Measurements from ENCODE around the gene ZNF408. TPM values are rescaled to one million over a fixed set of nuclear protein-coding genes. Genes with fewer than 3 reads are reported as not detected.

ZNF408 gene
- polyA plus RNA-seq, 3 donors, result 7.5 to 11.3 (median 11.1) TPM

DNA sequence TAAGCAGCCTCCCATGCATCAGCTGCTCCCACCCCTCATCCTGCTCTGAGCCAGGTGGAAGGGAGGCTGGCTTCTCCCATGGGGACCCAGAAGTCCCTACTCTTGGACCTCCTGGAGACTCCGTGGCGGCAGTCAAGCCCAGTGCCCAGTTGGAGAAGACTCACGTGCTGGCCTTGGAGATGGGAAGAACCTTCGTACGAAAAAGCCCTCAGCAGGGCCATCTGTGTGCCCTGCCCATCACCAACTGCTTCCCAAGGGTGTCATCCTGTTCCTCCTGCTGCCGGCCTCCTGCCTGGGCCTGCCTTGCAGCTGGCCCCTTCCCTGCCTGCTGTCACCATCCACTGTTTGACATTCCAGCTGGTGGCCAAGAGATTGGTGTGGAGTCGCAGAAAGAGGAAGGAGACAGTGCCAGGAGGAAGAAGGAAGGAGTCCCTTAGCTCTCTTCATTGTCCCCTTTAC lies 28.4 kb upstream of the ZNF408 start:
- DNase-seq (ENCODE audit: extremely low read depth in 1 of 11, low read depth in 9 of 11, low spot score in 4 of 11), result no peak

GRCh38 chr11:46673713-46674462 lies 26.9 kb upstream of the ZNF408 start:
- DNase-seq (ENCODE audit: extremely low read depth in 1 of 11, low read depth in 9 of 11, low spot score in 4 of 11), result no peak

DNA sequence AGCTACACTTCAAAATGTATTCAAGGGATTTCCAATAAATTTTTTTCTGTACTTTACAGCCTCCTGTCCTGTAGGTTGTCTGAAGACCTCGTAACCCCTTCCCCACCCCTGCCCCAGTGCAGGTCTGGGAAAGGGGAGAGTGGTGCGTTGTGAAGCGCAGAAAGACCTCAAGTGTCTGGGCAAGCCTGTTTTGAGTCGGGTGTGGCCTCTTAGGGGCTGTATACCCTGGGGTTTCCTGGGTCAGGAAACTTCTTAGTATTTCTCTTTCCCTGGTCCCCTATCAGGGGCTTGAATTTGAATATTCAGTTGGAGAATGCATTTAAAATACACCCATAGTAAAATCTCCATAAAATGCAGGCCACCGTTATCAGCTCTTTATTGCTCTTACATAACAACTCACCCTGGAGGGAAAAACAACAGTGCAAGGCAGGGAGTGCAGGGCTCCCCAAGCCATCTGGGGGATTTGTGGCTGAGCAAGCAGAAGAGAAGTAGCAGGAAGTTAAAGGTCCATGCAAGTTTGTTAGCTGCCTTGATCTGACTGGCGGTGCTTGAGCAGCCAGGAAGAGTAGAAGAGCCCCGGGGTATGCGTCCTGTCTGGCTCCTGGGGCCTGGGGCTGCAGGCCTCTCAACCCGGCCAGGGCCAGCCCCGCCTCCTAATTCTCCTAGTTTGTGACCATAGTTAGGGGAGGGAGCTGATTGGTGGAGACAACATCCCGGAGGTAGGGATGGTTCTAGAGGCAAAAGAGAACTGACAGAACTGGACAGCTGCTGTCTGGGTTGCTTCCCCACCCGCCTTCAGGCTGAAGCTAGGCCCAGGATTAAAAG lies 26.2 kb upstream of the ZNF408 start:
- DNase-seq (ENCODE audit: extremely low read depth in 1 of 11, low read depth in 9 of 11, low spot score in 4 of 11), result no peak

DNA sequence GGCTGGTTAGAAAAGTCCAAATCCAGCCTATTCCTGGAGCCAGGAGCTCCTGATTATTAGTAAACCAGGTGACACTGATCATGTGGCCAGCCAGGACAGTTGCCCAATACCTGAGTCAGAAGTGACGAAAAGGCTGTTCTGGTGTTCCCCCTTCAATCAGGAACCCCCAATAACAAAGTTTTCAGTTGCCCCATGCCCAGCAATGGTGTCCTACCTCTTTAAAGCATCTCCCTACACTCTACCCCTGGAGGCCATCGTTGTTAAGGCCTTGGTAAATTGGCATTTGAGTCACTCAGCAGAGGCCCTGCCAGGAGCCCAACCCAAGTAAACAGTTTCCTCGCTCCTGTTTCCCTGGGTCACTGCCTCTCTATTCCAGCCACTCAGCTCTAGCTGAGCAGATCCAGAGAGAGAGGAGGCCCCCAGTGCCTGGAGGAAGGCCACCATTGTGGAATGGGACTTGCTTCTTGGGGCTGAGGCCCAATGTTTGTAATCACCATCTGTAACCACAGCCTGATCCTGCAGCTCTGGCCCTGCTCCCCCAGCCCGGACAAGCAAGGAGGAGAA lies 25.5 kb upstream of the ZNF408 start:
- no peak for DNase-seq (ENCODE audit: extremely low read depth in 1 of 11, low read depth in 9 of 11, low spot score in 4 of 11)

GRCh38 chr11:46675949-46676348 lies 24.9 kb upstream of the ZNF408 start:
- DNase-seq (ENCODE audit: extremely low read depth in 1 of 11, low read depth in 9 of 11, low spot score in 4 of 11), result no peak

GRCh38 chr11:46676436-46677158 lies 24.2 kb upstream of the ZNF408 start:
- no peak for DNase-seq (ENCODE audit: extremely low read depth in 1 of 11, low read depth in 9 of 11, low spot score in 4 of 11)

- no peak for DNase-seq (ENCODE audit: extremely low read depth in 1 of 11, low read depth in 9 of 11, low spot score in 4 of 11)
Measured at GRCh38 chr11:46677169-46677568, 23.7 kb upstream of the ZNF408 start.

DNA sequence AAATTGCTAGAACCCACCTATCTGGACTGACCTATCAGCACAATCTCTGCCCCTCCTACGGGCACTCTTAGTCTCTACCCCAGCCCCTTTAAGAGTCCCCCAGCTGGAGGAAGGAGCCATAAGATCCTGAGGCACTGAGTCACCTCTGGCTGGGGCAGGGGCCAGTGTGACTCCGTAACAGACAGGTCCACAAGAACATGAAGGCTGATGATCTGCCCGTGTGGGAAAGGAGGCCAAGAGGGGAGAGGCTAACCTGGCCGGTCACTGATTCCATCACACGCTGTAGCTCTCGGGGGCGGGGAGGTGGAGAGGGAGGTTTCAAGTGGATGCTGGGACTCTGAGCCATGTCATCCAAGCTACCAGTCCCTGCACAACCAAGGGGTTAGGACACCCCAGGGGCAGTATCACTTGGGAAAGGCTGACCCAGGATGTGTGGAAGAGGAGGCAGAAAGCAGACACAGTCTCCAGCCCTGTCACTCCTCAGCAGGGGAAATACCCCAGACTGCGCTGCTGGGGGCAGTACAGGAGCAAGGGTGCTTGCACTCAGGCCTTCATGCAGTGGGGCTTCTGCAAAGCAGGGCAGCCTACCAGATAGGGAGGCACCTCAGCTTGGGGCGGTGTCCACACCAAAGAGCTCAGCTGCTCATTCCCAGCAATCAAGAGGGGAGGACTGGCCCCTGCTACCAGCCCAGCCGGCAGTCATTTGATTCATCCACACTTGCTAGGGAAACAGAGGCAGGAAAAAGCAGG lies 22.7 kb upstream of the ZNF408 start:
- DNase-seq (ENCODE audit: extremely low read depth in 1 of 11, low read depth in 9 of 11, low spot score in 4 of 11), result no peak

- no peak for DNase-seq (ENCODE audit: extremely low read depth in 1 of 11, low read depth in 9 of 11, low spot score in 4 of 11)
Measured at GRCh38 chr11:46678741-46679130, 22.1 kb upstream of the ZNF408 start.

DNA sequence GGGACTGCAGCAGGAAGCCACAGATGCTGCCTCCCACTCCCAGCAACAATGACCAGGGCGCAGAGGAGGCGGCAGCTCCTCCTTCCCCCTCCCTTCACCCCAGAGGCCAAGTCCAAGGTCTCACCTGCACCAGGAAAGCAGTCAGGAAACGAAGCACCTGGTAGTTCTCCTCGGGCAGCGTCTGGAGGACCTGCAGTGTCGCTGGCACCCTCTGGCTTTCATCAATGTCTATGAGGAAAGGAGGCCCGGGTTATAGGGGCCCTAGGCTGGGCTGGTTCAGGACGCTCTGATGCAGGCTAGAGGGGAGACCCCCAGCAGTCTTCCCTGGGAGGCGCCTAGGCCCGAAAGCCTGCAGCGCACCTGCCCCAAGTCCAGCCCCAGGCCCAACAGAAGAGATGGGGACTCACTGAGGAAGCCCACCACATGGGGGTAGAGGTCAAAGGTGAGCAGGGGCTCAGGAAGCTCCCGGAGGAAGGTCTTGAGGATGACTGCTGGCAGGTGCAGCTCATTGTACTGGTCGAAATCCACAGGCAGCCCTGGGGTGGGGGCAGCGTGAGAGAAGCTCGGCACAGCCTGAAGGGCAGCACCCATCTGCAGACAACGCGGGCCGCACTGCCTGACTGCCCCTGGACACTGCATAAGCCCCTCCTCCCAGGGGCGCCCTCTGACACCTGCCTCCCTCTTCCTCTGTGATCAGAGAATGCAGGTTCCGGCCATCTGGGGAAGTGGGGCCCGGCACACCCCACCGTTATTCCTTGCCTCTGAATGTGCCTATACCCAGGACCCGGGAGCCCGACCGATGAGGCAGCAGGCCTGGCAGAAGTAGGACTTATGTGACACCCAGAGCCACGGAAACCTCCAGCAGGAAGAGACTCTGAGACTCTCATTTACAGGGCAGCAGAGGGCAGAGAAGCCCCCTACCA lies 21.3 kb upstream of the ZNF408 start:
- DNase-seq (ENCODE audit: extremely low read depth in 1 of 11, low read depth in 9 of 11, low spot score in 4 of 11), result no peak

GRCh38 chr11:46680164-46680760 lies 20.6 kb upstream of the ZNF408 start:
- DNase-seq (ENCODE audit: extremely low read depth in 1 of 11, low read depth in 9 of 11, low spot score in 4 of 11), result no peak

- DNase-seq (ENCODE audit: extremely low read depth in 1 of 11, low read depth in 9 of 11, low spot score in 4 of 11), result no peak
Measured at GRCh38 chr11:46680815-46681214, 20.0 kb upstream of the ZNF408 start.

GRCh38 chr11:46681814-46682213 lies 19.0 kb upstream of the ZNF408 start:
- no peak for DNase-seq (ENCODE audit: extremely low read depth in 1 of 11, low read depth in 9 of 11, low spot score in 4 of 11)

DNA sequence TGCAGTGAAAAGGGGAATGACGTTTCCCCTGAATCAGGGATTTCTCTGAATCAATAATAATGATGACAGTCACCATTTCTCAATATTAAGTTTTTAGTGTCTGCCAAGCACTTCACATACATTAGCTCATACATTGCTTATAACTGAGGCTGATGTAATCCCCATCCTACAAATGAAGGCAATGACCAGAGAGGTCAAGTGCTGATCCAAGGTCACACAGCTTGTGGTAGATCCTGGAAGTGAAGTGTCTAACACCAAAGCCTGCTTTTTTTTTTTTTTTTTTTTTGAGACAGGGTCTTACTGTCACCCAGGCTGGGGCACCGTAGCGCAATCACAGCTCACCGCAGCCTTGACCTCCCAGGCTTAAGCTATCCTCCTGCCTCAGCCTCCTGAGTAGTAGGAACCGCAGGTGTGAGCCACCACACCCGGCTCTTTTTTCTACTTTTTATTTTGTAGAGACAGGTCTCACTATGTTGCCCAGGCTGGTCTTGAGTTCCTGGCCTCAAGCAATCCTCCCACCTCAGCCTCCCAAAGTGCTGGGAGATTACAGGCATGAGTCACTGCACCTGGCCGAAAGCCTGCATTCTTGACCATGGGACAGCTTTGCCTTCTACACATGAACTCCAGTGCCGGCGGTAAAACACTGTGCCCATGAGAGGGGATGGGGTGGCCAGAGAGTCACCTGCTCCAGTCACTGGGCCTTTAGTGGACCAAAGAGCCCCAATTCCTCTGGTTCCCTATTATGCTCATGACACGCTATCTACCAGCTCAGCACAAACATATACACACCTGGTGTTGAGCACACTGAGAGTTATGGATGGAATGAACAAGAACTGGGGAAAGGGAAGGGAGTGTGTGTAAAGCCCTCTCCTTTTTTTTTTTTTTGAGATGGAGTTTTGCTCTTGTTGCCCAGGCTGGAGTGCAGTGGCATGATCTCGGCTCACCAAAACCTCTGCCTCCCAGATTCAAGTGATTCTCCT lies 17.8 kb upstream of the ZNF408 start:
- DNase-seq (ENCODE audit: extremely low read depth in 1 of 11, low read depth in 9 of 11, low spot score in 4 of 11), result no peak

- DNase-seq (ENCODE audit: extremely low read depth in 1 of 11, low read depth in 9 of 11, low spot score in 4 of 11), result no peak
Measured at GRCh38 chr11:46684367-46684766, 16.5 kb upstream of the ZNF408 start.

All from renal cortex interstitium (tissue), 11 donors.